BE2C (cell line): ENCODE measurements around the gene ACADS.

Experiments used
- DNase-seq: peaks from one replicate; pipeline ENCODE4 v3.0.0-alpha.2; 2020
- H3K27me3 ChIP-seq: fragments of 250-450 bp; sonication (Bioruptor Pico); 2 replicates; pipeline ENCODE4 v1.5.1; 2020; ENCODE audit warnings: mild to moderate bottlenecking
- H3K36me3 ChIP-seq: fragments of 250-450 bp; sonication (Bioruptor Pico); 2 replicates; pipeline ENCODE4 v1.5.1; 2020; ENCODE audit warnings: mild to moderate bottlenecking
- H3K4me1 ChIP-seq: fragments of 250-450 bp; sonication (Bioruptor Pico); 2 replicates; pipeline ENCODE4 v1.5.1; 2020
- H3K4me3 ChIP-seq: 2 replicates; pipeline ENCODE4 v1.5.1; 2011; ENCODE audit warnings: low read depth, low read length
- H3K9me3 ChIP-seq: fragments of 250-450 bp; sonication (Bioruptor Pico); 2 replicates; pipeline ENCODE4 v1.5.1; 2020
- CTCF ChIP-seq: IDR thresholded peaks from 2 replicates; pipeline ENCODE4 v1.5.1; 2012; ENCODE audit warnings: mild to moderate bottlenecking, low read depth, low read length

The ACADS gene

DNA sequence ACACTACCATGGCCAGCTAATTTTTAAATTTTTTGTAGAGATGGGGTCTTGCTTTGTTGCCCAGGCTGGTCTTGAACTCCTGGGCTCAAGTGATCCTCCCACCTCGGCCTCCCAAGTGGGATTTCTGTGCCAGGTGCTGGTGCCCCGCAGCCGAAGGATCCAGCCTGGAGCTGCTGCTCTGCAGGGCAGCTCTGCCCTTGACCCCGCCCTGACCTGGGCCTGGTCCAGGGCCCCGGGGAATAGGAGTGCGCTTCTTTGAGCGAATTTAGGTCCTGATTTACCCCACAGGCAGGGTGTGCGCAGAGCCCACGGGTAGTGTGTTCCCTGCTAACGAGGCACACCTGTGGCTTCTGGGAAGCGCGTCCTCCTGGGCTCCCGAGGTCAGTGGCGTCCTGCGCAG lies 15.2 kb downstream of the ACADS start:
- no peaks in the 10 kb centered on the region for H3K4me1 ChIP-seq

DNA sequence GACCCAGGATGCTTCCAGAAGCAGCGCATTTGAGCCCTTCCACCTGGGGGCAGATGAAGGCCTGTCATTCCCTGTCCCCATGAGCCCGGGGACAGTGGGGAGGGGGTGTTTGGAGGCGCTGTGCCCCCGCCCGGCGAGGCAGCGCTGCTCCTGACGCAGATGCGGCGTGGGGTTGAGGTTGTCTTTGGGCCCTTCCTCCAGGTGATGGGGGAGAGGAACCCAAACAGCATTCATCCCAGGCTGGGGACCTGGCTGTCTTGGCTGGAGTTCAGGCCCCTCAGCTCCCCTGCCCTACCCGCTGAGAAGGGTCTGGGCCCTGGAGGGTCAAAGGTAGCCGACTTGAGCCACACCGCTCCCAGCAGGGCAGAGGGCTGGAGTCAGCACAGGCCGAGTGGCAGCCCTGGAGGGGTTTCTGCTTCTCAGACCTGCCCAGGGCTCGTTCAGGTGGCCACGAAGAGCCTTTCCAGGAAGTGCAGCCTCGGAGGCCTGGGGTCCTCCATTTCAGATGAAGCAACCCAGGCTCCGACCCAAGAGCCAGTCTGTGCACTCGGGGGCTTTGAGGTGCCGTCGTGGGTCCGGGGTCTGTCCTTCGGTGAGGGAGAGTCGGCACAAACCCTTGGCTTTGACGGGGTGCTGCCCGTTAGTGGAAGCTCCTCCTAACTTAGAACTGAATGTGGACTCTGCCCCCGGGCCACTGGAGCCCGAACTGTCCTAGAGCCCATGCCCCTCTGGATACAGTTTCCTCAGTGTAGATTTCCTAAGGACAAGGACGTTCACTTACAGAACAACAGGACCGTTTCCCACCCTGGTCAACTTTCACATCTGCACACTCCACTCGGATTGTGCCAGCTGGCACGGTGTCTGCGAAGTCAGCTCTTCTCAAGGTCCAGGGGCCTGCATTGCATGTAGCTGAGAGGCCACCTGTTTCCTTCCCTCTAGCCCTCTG lies 16.1 kb downstream of the ACADS start:
- H3K27me3 ChIP-seq, result no peaks in the 10 kb centered on the region
- H3K4me3 ChIP-seq, result no peak overlapping the region
- no peaks in the 10 kb centered on the region for H3K4me1 ChIP-seq
- no peak for TF ChIP-seq CTCF
- no peak for DNase-seq
- no peaks in the 10 kb centered on the region for H3K9me3 ChIP-seq
- H3K36me3 ChIP-seq, result no peaks in the 10 kb centered on the region

More for the DNA sequence above, 15.2 kb downstream of the ACADS start:
- Histone ChIP-seq H3K4me3 (no peak overlapping the region), H3K36me3 (no peaks in the 10 kb centered on the region), H3K9me3 (no peaks in the 10 kb centered on the region), H3K27me3 (no peaks in the 10 kb centered on the region)
- no peak for DNase-seq
- TF ChIP-seq CTCF, result no peak

DNA sequence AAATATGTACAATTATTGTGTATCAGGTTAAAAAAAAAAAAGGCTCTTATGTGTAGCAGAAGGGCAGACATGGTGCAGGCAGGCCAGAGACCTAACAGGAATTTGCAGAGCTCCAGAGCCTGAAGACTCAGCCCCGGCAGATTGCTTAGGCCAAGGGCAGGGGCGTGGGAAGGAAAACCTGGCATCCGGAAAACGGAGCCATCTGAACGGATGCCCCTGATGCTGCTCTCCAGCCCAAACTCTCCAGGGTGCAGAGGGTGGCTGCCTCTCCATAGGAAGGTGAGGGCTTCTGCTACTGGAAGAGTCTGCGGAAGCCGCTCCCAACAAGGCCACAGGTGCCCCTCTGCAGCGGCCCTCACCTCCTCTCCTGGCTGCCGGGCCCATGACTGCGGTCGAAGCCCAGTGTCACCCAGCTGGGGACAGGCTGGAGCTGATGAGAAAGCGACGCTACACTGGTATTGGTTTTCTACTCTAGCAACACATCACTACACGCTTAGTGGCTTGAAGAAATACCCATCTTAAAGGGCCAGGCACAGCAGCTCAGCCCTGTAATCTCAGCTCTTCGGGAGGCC lies 19.4 kb downstream of the ACADS start:
- Histone ChIP-seq H3K9me3 (no peaks in the 10 kb centered on the region), H3K4me3 (no peak overlapping the region), H3K36me3 (no peaks in the 10 kb centered on the region), H3K27me3 (no peaks in the 10 kb centered on the region), H3K4me1 (no peaks in the 10 kb centered on the region)
- DNase-seq, result no peak
- no peak for TF ChIP-seq CTCF

DNA sequence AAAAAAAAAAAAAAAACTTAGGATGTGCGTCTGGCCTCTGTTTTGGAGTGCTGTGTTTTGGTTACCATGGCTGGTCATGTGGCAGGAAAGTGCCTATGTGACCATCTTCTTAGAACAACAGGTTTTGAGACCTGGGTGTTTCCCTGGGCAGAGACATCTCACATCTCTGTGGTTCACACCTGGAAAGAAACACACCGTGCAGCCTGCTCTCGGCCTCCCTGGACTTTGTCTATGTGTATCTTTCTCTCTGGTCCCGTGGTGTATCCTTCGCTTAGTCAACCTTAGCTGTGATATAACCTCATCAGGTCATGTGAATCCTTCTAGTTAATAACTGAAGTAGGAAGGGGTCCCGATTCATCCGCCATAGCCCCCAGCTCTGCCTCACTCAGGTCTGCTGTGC lies 22.6 kb downstream of the ACADS start:
- Histone ChIP-seq H3K27me3 (no peaks in the 10 kb centered on the region), H3K4me3 (no peak overlapping the region), H3K36me3 (no peaks in the 10 kb centered on the region), H3K9me3 (no peaks in the 10 kb centered on the region), H3K4me1 (no peaks in the 10 kb centered on the region)
- no peak for DNase-seq
- no peak for TF ChIP-seq CTCF

DNA sequence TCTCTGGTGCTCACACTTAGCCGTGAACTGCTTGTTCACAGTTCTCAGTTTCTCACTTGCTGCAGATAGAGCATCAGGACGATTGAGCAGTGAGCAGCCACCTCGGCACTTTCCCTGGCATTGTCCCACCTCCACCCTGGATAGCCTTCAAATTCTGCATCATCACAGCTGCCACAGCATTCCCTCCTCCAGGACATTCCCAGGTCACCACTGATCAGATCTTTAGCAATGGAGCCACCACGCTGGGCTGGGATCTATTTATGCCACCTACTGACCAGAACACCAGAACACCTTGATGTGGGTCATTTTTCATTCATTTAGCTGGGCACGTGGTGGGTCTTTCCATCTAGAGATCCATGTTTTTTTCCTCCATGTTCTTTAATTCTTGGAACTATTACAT lies 23.6 kb downstream of the ACADS start:
- DNase-seq, result no peak
- no peak for TF ChIP-seq CTCF
- H3K4me1 ChIP-seq, result no peaks in the 10 kb centered on the region

DNA sequence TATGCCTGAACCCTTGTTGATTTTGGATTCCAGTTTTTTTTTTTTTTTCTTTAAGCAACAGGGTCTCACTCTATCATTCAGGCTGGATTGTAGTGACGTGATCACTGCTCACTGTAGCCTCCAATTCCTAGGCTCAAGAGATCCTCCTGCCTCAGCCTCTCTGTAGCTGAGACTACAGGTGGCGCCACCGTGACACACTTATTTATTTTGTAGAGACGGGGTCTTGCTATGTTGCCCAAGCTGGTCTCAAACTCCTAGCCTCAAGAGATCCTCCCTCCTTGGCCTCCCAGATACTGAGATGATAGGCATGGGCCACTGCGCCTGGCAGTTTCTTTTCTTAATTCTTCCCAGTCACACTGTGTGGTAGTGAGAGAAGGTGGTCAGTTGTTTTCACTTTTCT lies 25.2 kb downstream of the ACADS start:
- Histone ChIP-seq H3K4me3 (no peak overlapping the region), H3K36me3 (no peaks in the 10 kb centered on the region), H3K4me1 (no peaks in the 10 kb centered on the region), H3K9me3 (no peaks in the 10 kb centered on the region), H3K27me3 (no peaks in the 10 kb centered on the region)
- no peak for TF ChIP-seq CTCF
- DNase-seq, result no peak

More for the DNA sequence above, 23.6 kb downstream of the ACADS start:
- Histone ChIP-seq H3K4me3 (no peak overlapping the region), H3K9me3 (no peaks in the 10 kb centered on the region), H3K27me3 (no peaks in the 10 kb centered on the region), H3K36me3 (no peaks in the 10 kb centered on the region)
